SU-DHL-6 (cell line): ENCODE results near the gene CACNG6.

Experiments
- H2AFZ ChIP-seq: fragments of 200-600 bp; sonication (generic); 2 replicates; pipeline ENCODE4 v1.6.1; 2014; ENCODE audit warnings: low read depth, mild to moderate bottlenecking, moderate library complexity, mixed read lengths, antibody characterized with exemption, low read length; ENCODE audit not compliant: severe bottlenecking
- H3F3A ChIP-seq: fragments of 200-600 bp; shearing (Covaris generic); 2 replicates; pipeline ENCODE4 v1.6.0; 2016; ENCODE audit warnings: antibody characterized with exemption, mild to moderate bottlenecking; ENCODE audit not compliant: insufficient read depth
- H3K27ac ChIP-seq: fragments of 200-600 bp; sonication (generic); 2 replicates; pipeline ENCODE4 v1.5.1; 2016; ENCODE audit warnings: low read depth, mild to moderate bottlenecking, low read length, moderate library complexity, mixed read lengths
- H3K27me3 ChIP-seq: fragments of 200-600 bp; sonication (generic), shearing (Covaris generic); 2 replicates; pipeline ENCODE4 v1.6.0; 2014; ENCODE audit warnings: mild to moderate bottlenecking, low read length
- H3K36me3 ChIP-seq: fragments of 200-600 bp; sonication (generic); 2 replicates; pipeline ENCODE4 v1.6.1; 2014; ENCODE audit warnings: mild to moderate bottlenecking, low read length, mixed read lengths
- H3K4me2 ChIP-seq: fragments of 300-600, 200-600 bp; shearing (Covaris generic), sonication (generic); 2 replicates; pipeline ENCODE4 v1.6.0; 2014; ENCODE audit warnings: low read length, low read depth, mild to moderate bottlenecking; ENCODE audit not compliant: poor library complexity, severe bottlenecking
- H3K4me3 ChIP-seq: fragments of 200-600 bp; sonication (generic); 2 replicates; pipeline ENCODE4 v1.5.1; 2014; ENCODE audit warnings: antibody characterized with exemption, low read length, mild to moderate bottlenecking, mixed read lengths; ENCODE audit not compliant: insufficient read depth, poor library complexity, severe bottlenecking
- H3K79me2 ChIP-seq: fragments of 200-600 bp; sonication (generic); 2 replicates; pipeline ENCODE4 v1.6.1; 2014; ENCODE audit warnings: mild to moderate bottlenecking, low read length, moderate library complexity; ENCODE audit not compliant: insufficient read depth
- H3K9ac ChIP-seq: fragments of 200-600 bp; sonication (generic); 2 replicates; pipeline ENCODE4 v1.7.0; 2014; ENCODE audit warnings: mild to moderate bottlenecking, low read length
- H3K9me2 ChIP-seq: fragments of 200-600 bp; sonication (generic); replicated peaks from 2 replicates; pipeline ENCODE4 v1.6.1; 2014; ENCODE audit warnings: low read length; ENCODE audit not compliant: insufficient read depth
- H3K9me3 ChIP-seq: fragments of 200-600 bp; sonication (generic); 2 replicates; pipeline ENCODE4 v1.6.1; 2014; ENCODE audit warnings: low read length, mixed read lengths; ENCODE audit not compliant: insufficient read depth
- H4K20me1 ChIP-seq: fragments of 200-600 bp; sonication (generic); 2 replicates; pipeline ENCODE4 v1.6.1; 2014; ENCODE audit warnings: low read depth, mild to moderate bottlenecking, antibody characterized with exemption, low read length, moderate library complexity, mixed read lengths
- CTCF ChIP-seq: fragments of 200-600 bp; sonication (generic); IDR thresholded peaks from one replicate; pipeline ENCODE4 v1.5.1; 2017; ENCODE audit warnings: antibody characterized with exemption, mild to moderate bottlenecking, low read length, moderate library complexity; ENCODE audit not compliant: insufficient read depth, poor library complexity, severe bottlenecking
- EZH2phosphoT487 ChIP-seq: fragments of 200-600 bp; sonication (generic), shearing (Covaris generic); conservative IDR thresholded peaks from 2 replicates; pipeline ENCODE4 v1.6.1; 2018; ENCODE audit warnings: mild to moderate bottlenecking, antibody characterized with exemption, low read length, moderate library complexity, mixed read lengths

Gene CACNG6

GRCh38 chr19:54013866-54014265, 22.4 kb downstream of the CACNG6 start:
- Histone ChIP-seq H3F3A (no peaks in the 10 kb centered on the region), H3K4me2 (no peak overlapping the region), H2AFZ (no peak overlapping the region), H4K20me1 (no peaks in the 10 kb centered on the region), H3K9me2 (no peaks in the 10 kb centered on the region), H3K9me3 (no peaks in the 10 kb centered on the region), H3K9ac (no peak overlapping the region), H3K27me3 (no peaks in the 10 kb centered on the region), H3K79me2 (no peaks in the 10 kb centered on the region), H3K27ac (no peak overlapping the region), H3K36me3 (no peaks in the 10 kb centered on the region), H3K4me3 (no peak overlapping the region)
- no peak for TF ChIP-seq EZH2phosphoT487
- no peak for TF ChIP-seq CTCF

- Histone ChIP-seq H3K9me2 (no peaks in the 10 kb centered on the region), H3K79me2 (no peaks in the 10 kb centered on the region), H3K27me3 (no peaks in the 10 kb centered on the region), H2AFZ (no peak overlapping the region), H3K27ac (no peak overlapping the region), H3K4me3 (no peak overlapping the region), H3K9me3 (no peaks in the 10 kb centered on the region), H3K36me3 (no peaks in the 10 kb centered on the region), H3K9ac (no peak overlapping the region), H4K20me1 (no peaks in the 10 kb centered on the region), H3F3A (no peaks in the 10 kb centered on the region), H3K4me2 (no peak overlapping the region)
- TF ChIP-seq EZH2phosphoT487 (no peak), CTCF (no peak)
These were observed 23.6 kb downstream of the CACNG6 start for GRCh38 chr19:54014920-54015560.

- no peaks in the 10 kb centered on the region for H3K79me2 ChIP-seq
- H3K4me2 ChIP-seq = no peak overlapping the region
- no peaks in the 10 kb centered on the region for H3F3A ChIP-seq
- no peaks in the 10 kb centered on the region for H3K36me3 ChIP-seq
- no peak overlapping the region for H3K9ac ChIP-seq
- no peaks in the 10 kb centered on the region for H3K27me3 ChIP-seq
- no peak overlapping the region for H3K27ac ChIP-seq
- no peak overlapping the region for H2AFZ ChIP-seq
- no peaks in the 10 kb centered on the region for H4K20me1 ChIP-seq
- no peak overlapping the region for H3K4me3 ChIP-seq
- H3K9me3 ChIP-seq = no peaks in the 10 kb centered on the region
- TF ChIP-seq EZH2phosphoT487 (no peak), CTCF (no peak)
- H3K9me2 ChIP-seq = no peaks in the 10 kb centered on the region
These were observed 25.8 kb downstream of the CACNG6 start for GRCh38 chr19:54017261-54017660.
